HEK293 (cell line): Measurements from ENCODE around the gene APOC1.
"Not testable (repeated sequence)": the region's sequence is repeated elsewhere in the genome, so short reads cannot be mapped to it uniquely, and the experiment has no call there.

ENCODE experiments used
- CTCF ChIA-PET: fragments of 350-600 bp; formaldehyde crosslinking; extraction: SDS; loops from one replicate; lab custom pipeline; 2021; ENCODE audit warnings: antibody characterized with exemption; lab: Yijun Ruan, JAX
- POLR2A ChIA-PET: fragments of 300-600 bp; formaldehyde crosslinking; extraction: SDS; loops from one replicate; lab custom pipeline; 2020; ENCODE audit warnings: antibody characterized with exemption, inconsistent platforms; lab: Yijun Ruan, JAX
- H3K27ac ChIP-seq: fragments of 200-500 bp; sonication (Bioruptor generic); 2 replicates; pipeline ENCODE4 v1.5.1; 2014; ENCODE audit warnings: low read depth, low read length, control low read depth, inconsistent platforms; ENCODE audit errors: extremely low read depth
- H3K36me3 ChIP-seq, 2 experiments: fragments of 200-500 bp in 1 of 2; sonication (Bioruptor generic) in 1 of 2; 1 replicate in 1 of 2; 2 replicates in 1 of 2; pipeline ENCODE4 v1.5.1; 2014 to 2017; ENCODE audit warnings: inconsistent platforms in 2 of 2, low read length in 2 of 2; ENCODE audit not compliant: control insufficient read depth in 2 of 2, insufficient read depth in 1 of 2
- H3K4me1 ChIP-seq: fragments of 200-500 bp; sonication (Bioruptor generic); 2 replicates; pipeline ENCODE4 v1.5.1; 2014; ENCODE audit warnings: mild to moderate bottlenecking, low read length, inconsistent platforms; ENCODE audit not compliant: control insufficient read depth, insufficient read depth
- H3K4me3 ChIP-seq: 2 replicates; pipeline ENCODE4 v1.5.1; 2011; ENCODE audit warnings: low read depth, mild to moderate bottlenecking, control low read depth, low read length, moderate library complexity
- H3K9me3 ChIP-seq: fragments of 200-500 bp; sonication (Bioruptor generic); 2 replicates; pipeline ENCODE4 v1.5.1; 2014; ENCODE audit warnings: low read depth, low read length, inconsistent platforms; ENCODE audit not compliant: control insufficient read depth, insufficient read depth
- GLI4 ChIP-seq: fragments of 450-650 bp; formaldehyde crosslinking; IDR thresholded peaks from 2 replicates; pipeline ENCODE4 v1.5.1; 2016; ENCODE audit warnings: missing biosample characterization, missing genetic modification characterization
- GLIS1 ChIP-seq: fragments of 450-650 bp; formaldehyde crosslinking; IDR thresholded peaks from 2 replicates; pipeline ENCODE4 v1.5.1; 2016; ENCODE audit warnings: missing biosample characterization, missing genetic modification characterization
- KLF16 ChIP-seq: fragments of 450-650 bp; formaldehyde crosslinking; IDR thresholded peaks from 2 replicates; pipeline ENCODE4 v1.5.1; 2017; ENCODE audit warnings: missing biosample characterization, missing genetic modification characterization
- KLF7 ChIP-seq: fragments of 450-650 bp; formaldehyde crosslinking; IDR thresholded peaks from 2 replicates; pipeline ENCODE4 v1.5.1; 2016; ENCODE audit warnings: missing biosample characterization, missing genetic modification characterization, borderline replicate concordance
- ZIC2 ChIP-seq: fragments of 450-650 bp; formaldehyde crosslinking; IDR thresholded peaks from 2 replicates; pipeline ENCODE4 v1.5.1; 2016; ENCODE audit warnings: missing biosample characterization, missing genetic modification characterization
- ZNF112 ChIP-seq: fragments of 450-650 bp; formaldehyde crosslinking; IDR thresholded peaks from 2 replicates; pipeline ENCODE4 v1.5.0; 2017; ENCODE audit warnings: missing biosample characterization, missing genetic modification characterization
- ZNF132 ChIP-seq: fragments of 450-650 bp; formaldehyde crosslinking; IDR thresholded peaks from 2 replicates; pipeline ENCODE4 v1.5.1; 2017; ENCODE audit warnings: missing biosample characterization, missing genetic modification characterization, borderline replicate concordance
- ZNF138 ChIP-seq: fragments of 450-650 bp; formaldehyde crosslinking; IDR thresholded peaks from 2 replicates; pipeline ENCODE4 v1.5.1; 2016; ENCODE audit warnings: missing biosample characterization, missing genetic modification characterization, borderline replicate concordance
- ZNF140 ChIP-seq: fragments of 450-650 bp; formaldehyde crosslinking; IDR thresholded peaks from 2 replicates; pipeline ENCODE4 v1.5.1; 2016; ENCODE audit warnings: missing biosample characterization, missing genetic modification characterization
- ZNF23 ChIP-seq: fragments of 450-650 bp; formaldehyde crosslinking; IDR thresholded peaks from 2 replicates; pipeline ENCODE4 v1.5.1; 2016; ENCODE audit warnings: missing biosample characterization, missing genetic modification characterization, borderline replicate concordance
- ZNF37A ChIP-seq: fragments of 450-650 bp; IDR thresholded peaks from 2 replicates; pipeline ENCODE4 v1.5.1; 2018; ENCODE audit warnings: missing biosample characterization, missing genetic modification characterization
- ZNF670 ChIP-seq: fragments of 450-650 bp; formaldehyde crosslinking; IDR thresholded peaks from 2 replicates; pipeline ENCODE4 v1.5.1; 2016; ENCODE audit warnings: missing biosample characterization, missing genetic modification characterization, low read depth
- ZNF747 ChIP-seq: fragments of 450-650 bp; formaldehyde crosslinking; IDR thresholded peaks from 2 replicates; pipeline ENCODE4 v1.5.1; 2016; ENCODE audit warnings: missing biosample characterization, missing genetic modification characterization
- ZNF830 ChIP-seq: fragments of 450-650 bp; IDR thresholded peaks from 2 replicates; pipeline ENCODE4 v1.5.0; 2018; ENCODE audit warnings: missing biosample characterization, missing genetic modification characterization, low read depth, mild to moderate bottlenecking, moderate library complexity
- TF ChIP-seq, protein P1 (sequence below): fragments of 450-650 bp; formaldehyde crosslinking; IDR thresholded peaks from 2 replicates; pipeline ENCODE4 v1.5.1; 2016; ENCODE audit warnings: missing biosample characterization, missing genetic modification characterization
- TF ChIP-seq, protein P2 (sequence below): fragments of 450-650 bp; formaldehyde crosslinking; IDR thresholded peaks from 2 replicates; pipeline ENCODE4 v1.5.1; 2016; ENCODE audit warnings: missing biosample characterization, missing genetic modification characterization
- TF ChIP-seq, protein P3 (sequence below): fragments of 450-650 bp; formaldehyde crosslinking; IDR thresholded peaks from 2 replicates; pipeline ENCODE4 v1.5.1; 2016; ENCODE audit warnings: missing biosample characterization, missing genetic modification characterization, borderline replicate concordance

Gene APOC1

DNA sequence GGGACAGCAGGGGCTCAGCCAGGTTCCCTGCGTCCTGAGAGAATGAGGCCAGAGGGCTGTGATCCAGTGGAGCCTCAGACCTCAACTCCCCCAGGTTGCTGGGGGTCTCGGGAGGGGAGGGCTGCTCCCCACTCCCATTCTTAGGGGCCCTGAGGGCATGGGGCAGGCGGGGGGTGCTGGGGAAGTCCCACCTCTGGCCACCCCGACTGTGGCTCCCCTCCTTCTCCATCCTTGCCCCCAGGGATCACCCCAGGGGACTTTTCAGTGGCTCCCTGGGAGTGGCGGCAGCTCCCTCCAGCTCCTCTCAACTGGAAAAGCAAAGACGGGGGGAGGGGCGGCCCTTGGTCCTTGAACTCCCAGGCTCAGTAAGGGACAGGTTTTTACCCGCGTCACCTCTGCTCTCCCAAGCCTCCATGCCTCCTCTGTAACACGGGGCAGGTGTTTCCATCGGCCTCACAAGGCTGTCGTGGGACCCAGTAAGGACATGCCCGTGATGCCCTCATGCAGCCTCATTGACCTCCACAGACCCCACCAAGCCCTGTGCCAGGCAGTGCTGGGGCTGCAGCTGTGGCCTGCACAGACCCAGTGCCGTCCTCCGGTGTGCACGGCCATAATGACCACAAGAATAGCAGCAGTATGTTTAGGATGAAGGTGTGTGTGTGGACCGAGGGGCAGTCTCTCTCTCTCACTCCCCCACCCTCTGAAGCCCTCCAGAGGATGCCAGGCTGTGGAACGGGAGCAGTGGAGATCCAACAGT is 34.9 kb upstream of the APOC1 start:
- peaks cover 17 to 54% of the 10 kb centered on the region in 2 experiments for H3K36me3 ChIP-seq
- no peaks in the 10 kb centered on the region for H3K9me3 ChIP-seq
- H3K4me1 ChIP-seq = no peaks in the 10 kb centered on the region
- no peak overlapping the region for H3K4me3 ChIP-seq
- H3K27ac ChIP-seq = no peak overlapping the region
- ChIA-PET POLR2A (no interaction called here), CTCF (no interaction called here)
- peak; percentile 84 for TF ChIP-seq GLIS1 (tag by site-specific recombination)
- TF ChIP-seq ZIC2 (tag by site-specific recombination) = peak; percentile 36; the same call in 1 of the 2 replicates
- TF ChIP-seq ZNF138 (tag by site-specific recombination) = no peak

DNA sequence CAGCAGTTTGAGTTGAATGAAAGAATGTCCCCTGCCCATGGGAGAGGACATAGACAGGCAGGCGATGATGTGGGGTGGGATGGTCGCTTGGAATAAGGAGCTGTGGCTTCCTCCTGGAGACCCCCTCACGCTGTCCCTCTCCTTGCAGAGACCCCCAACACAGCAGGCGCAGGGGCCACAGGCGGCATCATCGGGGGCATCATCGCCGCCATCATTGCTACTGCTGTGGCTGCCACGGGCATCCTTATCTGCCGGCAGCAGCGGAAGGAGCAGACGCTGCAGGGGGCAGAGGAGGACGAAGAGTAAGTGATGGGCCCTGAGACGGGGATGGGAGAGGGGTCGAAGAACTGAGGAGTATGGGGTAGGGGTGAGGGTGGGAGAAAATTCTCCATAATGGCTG is 32.3 kb upstream of the APOC1 start:
- Histone ChIP-seq H3K4me3 (no peak overlapping the region), H3K4me1 (no peaks in the 10 kb centered on the region), H3K27ac (no peak overlapping the region), H3K36me3 (peaks cover 11 to 45% of the 10 kb centered on the region in 2 experiments; a peak in 2 of 3 replicates), H3K9me3 (no peaks in the 10 kb centered on the region)
- ChIA-PET POLR2A (no interaction called here), CTCF (interaction anchor here (0.6 kb wide), 2 partner anchors 21 to 575 kb away, joined by 3 read pairs; no protein-coding TSS in a partner anchor)
- TF ChIP-seq ZNF747 (tag by site-specific recombination) (no peak), ZNF112 (no peak), ZNF37A (no peak), ZNF670 (no peak), KLF7 (tag by site-specific recombination) (no peak), ZNF140 (tag by site-specific recombination) (no peak), KLF16 (tag by site-specific recombination) (no peak), ZNF830 (tag by site-specific recombination) (no peak), ZNF132 (no peak), ZNF23 (tag by site-specific recombination) (no peak), GLI4 (tag by site-specific recombination) (no peak)
- TF ChIP-seq, protein P1, sequence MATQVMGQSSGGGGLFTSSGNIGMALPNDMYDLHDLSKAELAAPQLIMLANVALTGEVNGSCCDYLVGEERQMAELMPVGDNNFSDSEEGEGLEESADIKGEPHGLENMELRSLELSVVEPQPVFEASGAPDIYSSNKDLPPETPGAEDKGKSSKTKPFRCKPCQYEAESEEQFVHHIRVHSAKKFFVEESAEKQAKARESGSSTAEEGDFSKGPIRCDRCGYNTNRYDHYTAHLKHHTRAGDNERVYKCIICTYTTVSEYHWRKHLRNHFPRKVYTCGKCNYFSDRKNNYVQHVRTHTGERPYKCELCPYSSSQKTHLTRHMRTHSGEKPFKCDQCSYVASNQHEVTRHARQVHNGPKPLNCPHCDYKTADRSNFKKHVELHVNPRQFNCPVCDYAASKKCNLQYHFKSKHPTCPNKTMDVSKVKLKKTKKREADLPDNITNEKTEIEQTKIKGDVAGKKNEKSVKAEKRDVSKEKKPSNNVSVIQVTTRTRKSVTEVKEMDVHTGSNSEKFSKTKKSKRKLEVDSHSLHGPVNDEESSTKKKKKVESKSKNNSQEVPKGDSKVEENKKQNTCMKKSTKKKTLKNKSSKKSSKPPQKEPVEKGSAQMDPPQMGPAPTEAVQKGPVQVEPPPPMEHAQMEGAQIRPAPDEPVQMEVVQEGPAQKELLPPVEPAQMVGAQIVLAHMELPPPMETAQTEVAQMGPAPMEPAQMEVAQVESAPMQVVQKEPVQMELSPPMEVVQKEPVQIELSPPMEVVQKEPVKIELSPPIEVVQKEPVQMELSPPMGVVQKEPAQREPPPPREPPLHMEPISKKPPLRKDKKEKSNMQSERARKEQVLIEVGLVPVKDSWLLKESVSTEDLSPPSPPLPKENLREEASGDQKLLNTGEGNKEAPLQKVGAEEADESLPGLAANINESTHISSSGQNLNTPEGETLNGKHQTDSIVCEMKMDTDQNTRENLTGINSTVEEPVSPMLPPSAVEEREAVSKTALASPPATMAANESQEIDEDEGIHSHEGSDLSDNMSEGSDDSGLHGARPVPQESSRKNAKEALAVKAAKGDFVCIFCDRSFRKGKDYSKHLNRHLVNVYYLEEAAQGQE (tag by site-specific recombination) = no peak
- TF ChIP-seq, protein P2, sequence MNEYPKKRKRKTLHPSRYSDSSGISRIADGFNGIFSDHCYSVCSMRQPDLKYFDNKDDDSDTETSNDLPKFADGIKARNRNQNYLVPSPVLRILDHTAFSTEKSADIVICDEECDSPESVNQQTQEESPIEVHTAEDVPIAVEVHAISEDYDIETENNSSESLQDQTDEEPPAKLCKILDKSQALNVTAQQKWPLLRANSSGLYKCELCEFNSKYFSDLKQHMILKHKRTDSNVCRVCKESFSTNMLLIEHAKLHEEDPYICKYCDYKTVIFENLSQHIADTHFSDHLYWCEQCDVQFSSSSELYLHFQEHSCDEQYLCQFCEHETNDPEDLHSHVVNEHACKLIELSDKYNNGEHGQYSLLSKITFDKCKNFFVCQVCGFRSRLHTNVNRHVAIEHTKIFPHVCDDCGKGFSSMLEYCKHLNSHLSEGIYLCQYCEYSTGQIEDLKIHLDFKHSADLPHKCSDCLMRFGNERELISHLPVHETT = no peak
- TF ChIP-seq, protein P3, sequence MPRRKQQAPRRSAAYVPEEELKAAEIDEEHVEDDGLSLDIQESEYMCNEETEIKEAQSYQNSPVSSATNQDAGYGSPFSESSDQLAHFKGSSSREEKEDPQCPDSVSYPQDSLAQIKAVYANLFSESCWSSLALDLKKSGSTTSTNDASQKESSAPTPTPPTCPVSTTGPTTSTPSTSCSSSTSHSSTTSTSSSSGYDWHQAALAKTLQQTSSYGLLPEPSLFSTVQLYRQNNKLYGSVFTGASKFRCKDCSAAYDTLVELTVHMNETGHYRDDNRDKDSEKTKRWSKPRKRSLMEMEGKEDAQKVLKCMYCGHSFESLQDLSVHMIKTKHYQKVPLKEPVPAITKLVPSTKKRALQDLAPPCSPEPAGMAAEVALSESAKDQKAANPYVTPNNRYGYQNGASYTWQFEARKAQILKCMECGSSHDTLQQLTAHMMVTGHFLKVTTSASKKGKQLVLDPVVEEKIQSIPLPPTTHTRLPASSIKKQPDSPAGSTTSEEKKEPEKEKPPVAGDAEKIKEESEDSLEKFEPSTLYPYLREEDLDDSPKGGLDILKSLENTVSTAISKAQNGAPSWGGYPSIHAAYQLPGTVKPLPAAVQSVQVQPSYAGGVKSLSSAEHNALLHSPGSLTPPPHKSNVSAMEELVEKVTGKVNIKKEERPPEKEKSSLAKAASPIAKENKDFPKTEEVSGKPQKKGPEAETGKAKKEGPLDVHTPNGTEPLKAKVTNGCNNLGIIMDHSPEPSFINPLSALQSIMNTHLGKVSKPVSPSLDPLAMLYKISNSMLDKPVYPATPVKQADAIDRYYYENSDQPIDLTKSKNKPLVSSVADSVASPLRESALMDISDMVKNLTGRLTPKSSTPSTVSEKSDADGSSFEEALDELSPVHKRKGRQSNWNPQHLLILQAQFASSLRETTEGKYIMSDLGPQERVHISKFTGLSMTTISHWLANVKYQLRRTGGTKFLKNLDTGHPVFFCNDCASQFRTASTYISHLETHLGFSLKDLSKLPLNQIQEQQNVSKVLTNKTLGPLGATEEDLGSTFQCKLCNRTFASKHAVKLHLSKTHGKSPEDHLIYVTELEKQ (tag by site-specific recombination) = no peak

DNA sequence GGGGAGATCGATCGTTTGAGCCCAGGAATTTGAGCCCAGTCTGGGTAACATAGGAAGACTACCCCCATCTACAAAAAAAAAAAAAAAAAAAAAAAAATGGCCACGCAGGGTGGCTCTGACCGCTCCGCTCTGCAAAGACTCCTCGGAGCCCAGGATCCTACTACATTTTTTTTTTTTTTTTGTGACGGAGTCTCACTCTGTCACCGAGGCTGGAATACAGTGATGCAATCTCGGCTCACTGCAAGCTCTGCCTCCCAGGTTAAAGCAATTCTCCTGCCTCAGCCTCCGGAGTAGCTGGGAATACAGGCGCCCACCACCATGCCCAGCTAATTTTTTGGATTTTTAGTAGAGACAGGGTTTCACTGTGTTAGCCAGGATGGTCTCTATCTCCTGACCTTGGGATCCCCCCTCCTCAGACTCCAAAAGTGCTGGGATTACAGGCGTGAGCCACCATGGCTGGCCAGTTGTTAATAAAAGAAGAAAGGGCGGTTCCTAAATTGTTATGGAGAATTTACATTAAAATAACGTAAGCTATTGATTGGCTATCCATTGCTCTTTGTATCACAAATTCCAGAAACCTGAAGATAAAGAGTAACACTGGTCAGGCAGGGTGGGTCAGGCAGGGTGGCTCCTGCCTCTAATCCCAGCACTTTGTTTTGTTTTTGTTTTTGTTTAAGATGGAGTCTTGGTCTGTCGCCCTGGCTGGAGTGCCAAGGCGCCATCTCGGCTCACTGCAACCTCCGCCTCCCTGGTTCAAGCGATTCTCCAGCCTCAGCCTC is 31.6 kb upstream of the APOC1 start:
- H3K4me1 ChIP-seq, H3K4me3 ChIP-seq, POLR2A ChIA-PET, H3K27ac ChIP-seq, H3K9me3 ChIP-seq: not testable (repeated sequence)
- H3K36me3 ChIP-seq = peaks cover 14 to 45% of the 10 kb centered on the region in 2 experiments; a peak in 2 of 3 replicates
- CTCF ChIA-PET = interaction anchor here (0.6 to 1.7 kb wide), 5 partner anchors 20 to 574 kb away, joined by 3 to 8 read pairs (median 3); no protein-coding TSS in a partner anchor
